Measurements from ENCODE around the gene TNFRSF19. TPM values are rescaled to one million over a fixed set of nuclear protein-coding genes. Genes with fewer than 3 reads are reported as not detected.

TNFRSF19 gene
- total and polyA plus RNA-seq, 2 of the 13 experiments (the other 11 are each of a cell fraction or from before 2014, with no cell fraction given): 75.3 to 77.7 TPM

DNA sequence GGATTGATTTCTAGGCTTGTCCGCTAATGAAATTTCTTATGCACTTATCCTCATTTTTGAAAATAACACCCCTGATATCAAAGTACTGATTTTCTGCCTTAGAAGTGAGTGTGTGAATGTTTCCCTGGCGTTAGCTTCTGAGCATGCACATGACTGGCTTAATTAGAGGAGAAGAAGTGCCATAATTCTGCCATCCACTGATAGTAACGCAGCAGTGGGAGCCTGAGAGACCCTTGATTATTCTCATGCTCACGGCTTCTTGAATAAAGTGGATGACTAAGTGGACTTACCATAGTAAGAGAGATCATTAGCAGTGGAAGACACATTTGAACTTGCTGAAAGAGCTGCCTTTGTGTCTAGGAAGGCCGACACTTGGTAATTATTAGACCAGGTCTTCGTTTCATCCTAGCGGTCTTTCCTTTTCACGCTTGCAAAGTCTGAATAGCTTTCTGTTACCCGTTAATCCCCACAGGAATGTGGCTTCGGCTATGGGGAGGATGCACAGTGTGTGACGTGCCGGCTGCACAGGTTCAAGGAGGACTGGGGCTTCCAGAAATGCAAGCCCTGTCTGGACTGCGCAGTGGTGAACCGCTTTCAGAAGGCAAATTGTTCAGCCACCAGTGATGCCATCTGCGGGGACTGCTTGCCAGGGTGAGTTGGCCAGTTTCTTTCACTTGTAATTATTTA lies 45.3 kb downstream of the TNFRSF19 start (continued):
- TF ChIP-seq, protein P1, sequence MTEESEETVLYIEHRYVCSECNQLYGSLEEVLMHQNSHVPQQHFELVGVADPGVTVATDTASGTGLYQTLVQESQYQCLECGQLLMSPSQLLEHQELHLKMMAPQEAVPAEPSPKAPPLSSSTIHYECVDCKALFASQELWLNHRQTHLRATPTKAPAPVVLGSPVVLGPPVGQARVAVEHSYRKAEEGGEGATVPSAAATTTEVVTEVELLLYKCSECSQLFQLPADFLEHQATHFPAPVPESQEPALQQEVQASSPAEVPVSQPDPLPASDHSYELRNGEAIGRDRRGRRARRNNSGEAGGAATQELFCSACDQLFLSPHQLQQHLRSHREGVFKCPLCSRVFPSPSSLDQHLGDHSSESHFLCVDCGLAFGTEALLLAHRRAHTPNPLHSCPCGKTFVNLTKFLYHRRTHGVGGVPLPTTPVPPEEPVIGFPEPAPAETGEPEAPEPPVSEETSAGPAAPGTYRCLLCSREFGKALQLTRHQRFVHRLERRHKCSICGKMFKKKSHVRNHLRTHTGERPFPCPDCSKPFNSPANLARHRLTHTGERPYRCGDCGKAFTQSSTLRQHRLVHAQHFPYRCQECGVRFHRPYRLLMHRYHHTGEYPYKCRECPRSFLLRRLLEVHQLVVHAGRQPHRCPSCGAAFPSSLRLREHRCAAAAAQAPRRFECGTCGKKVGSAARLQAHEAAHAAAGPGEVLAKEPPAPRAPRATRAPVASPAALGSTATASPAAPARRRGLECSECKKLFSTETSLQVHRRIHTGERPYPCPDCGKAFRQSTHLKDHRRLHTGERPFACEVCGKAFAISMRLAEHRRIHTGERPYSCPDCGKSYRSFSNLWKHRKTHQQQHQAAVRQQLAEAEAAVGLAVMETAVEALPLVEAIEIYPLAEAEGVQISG (CRISPR knock-in tag; IDR thresholded peaks at IDR 0.05): peak; percentile 77; the same call in 1 of the 2 replicates
- TF ChIP-seq ZNF777 (CRISPR knock-in tag; IDR thresholded peaks at IDR 0.05): no peak
- TF ChIP-seq, protein P2, sequence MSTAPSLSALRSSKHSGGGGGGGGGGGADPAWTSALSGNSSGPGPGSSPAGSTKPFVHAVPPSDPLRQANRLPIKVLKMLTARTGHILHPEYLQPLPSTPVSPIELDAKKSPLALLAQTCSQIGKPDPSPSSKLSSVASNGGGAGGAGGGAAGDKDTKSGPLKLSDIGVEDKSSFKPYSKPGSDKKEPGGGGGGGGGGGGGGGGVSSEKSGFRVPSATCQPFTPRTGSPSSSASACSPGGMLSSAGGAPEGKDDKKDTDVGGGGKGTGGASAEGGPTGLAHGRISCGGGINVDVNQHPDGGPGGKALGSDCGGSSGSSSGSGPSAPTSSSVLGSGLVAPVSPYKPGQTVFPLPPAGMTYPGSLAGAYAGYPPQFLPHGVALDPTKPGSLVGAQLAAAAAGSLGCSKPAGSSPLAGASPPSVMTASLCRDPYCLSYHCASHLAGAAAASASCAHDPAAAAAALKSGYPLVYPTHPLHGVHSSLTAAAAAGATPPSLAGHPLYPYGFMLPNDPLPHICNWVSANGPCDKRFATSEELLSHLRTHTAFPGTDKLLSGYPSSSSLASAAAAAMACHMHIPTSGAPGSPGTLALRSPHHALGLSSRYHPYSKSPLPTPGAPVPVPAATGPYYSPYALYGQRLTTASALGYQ (CRISPR knock-in tag; IDR thresholded peaks at IDR 0.05): peak; percentile 81; the same call in 1 of the 2 replicates
- no peak for TF ChIP-seq SP1 (IDR thresholded peaks at IDR 0.05)
- no peak for TF ChIP-seq SP1 (CRISPR knock-in tag; IDR thresholded peaks at IDR 0.05)
- no peak for TF ChIP-seq ZNF547 (CRISPR knock-in tag; IDR thresholded peaks at IDR 0.05)
- TF ChIP-seq, protein P3, sequence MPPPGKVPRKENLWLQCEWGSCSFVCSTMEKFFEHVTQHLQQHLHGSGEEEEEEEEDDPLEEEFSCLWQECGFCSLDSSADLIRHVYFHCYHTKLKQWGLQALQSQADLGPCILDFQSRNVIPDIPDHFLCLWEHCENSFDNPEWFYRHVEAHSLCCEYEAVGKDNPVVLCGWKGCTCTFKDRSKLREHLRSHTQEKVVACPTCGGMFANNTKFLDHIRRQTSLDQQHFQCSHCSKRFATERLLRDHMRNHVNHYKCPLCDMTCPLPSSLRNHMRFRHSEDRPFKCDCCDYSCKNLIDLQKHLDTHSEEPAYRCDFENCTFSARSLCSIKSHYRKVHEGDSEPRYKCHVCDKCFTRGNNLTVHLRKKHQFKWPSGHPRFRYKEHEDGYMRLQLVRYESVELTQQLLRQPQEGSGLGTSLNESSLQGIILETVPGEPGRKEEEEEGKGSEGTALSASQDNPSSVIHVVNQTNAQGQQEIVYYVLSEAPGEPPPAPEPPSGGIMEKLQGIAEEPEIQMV (CRISPR knock-in tag; IDR thresholded peaks at IDR 0.05; ENCODE audit: low read depth): 0 out of 2 replicates have a peak, but pooled peaks have one; percentile 30
- no peak for TF ChIP-seq ZNF674 (CRISPR knock-in tag; IDR thresholded peaks at IDR 0.05; ENCODE audit: low read depth)
- TF ChIP-seq ZNF230 (CRISPR knock-in tag; IDR thresholded peaks at IDR 0.05): no peak
